BLaER1 treated with 17β-estradiol and CSF1 and Interleukin-3, amounts not matched to agents 10 nM and 100 nM (cell line): ENCODE data around the gene CCR5.
"Not testable (repeated sequence)": the region's sequence is repeated elsewhere in the genome, so short reads cannot be mapped to it uniquely, and the experiment has no call there.

Experiments
- H3K27ac ChIP-seq, 11 experiments: shearing (Covaris generic); formaldehyde crosslinking; 2 replicates each; pipeline ENCODE4 v1.8.1; 2022
- H3K27me3 ChIP-seq, 11 experiments: shearing (Covaris generic); formaldehyde crosslinking; 2 replicates each; pipeline ENCODE4 v1.8.1; 2022
- H3K36me3 ChIP-seq, 11 experiments: shearing (Covaris generic); formaldehyde crosslinking; 2 replicates each; pipeline ENCODE4 v1.8.1; 2022
- H3K4me1 ChIP-seq, 10 experiments: shearing (Covaris generic); formaldehyde crosslinking; 2 replicates each; pipeline ENCODE4 v1.8.1; 2022
- H3K4me2 ChIP-seq, 11 experiments: shearing (Covaris generic); formaldehyde crosslinking; 2 replicates each; pipeline ENCODE4 v1.8.1; 2022
- H3K4me3 ChIP-seq, 10 experiments: shearing (Covaris generic); formaldehyde crosslinking; 2 replicates each; pipeline ENCODE4 v1.8.1; 2022
- H3K9ac ChIP-seq, 11 experiments: shearing (Covaris generic); formaldehyde crosslinking; 2 replicates each; pipeline ENCODE4 v1.8.1; 2022
- H3K9me3 ChIP-seq, 11 experiments: shearing (Covaris generic); formaldehyde crosslinking; replicated peaks in 1 of 11; 2 replicates each; pipeline ENCODE4 v1.8.1; 2022
- H4K20me1 ChIP-seq, 11 experiments: shearing (Covaris generic); formaldehyde crosslinking; 2 replicates each; pipeline ENCODE4 v1.8.1; 2022
- Cebpa-rat ChIP-seq, 11 experiments: shearing (Covaris generic); IDR thresholded peaks; 2 replicates each; pipeline ENCODE4 v1.8.1; 2022

The CCR5 gene

DNA sequence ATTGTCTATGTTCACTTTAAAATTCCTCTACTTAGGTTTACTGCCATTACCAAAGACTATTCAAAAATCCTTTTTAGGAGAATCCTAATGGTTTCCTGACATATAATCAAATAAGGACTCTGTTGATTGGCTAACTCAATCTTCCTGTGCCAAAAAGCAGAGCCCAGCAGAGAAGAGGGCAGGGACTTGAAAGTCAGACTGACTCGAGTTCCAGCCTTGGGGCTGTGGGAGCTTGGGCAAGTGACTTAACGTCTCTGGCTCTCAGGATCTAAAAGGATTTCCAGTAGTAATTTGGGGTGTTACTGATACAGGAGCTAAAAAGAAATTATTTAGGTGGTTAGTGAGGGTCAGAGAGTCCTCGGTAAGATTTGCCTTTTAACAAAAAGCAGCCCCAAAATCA is 10.9 kb downstream of the CCR5 start:
- Histone ChIP-seq H3K4me3 (no peak overlapping the region), H4K20me1 (peaks cover 0 to 6% (median 0%) of the 10 kb centered on the region in 11 experiments; a peak in 2 of 22 replicates), H3K27ac (no peak overlapping the region), H3K9ac (no peak overlapping the region), H3K27me3 (no peaks in the 10 kb centered on the region), H3K4me1 (peaks cover 37 to 96% (median 43%) of the 10 kb centered on the region in 10 experiments), H3K4me2 (peak overlapping the region in 2 of 11 experiments; percentile 71 to 82; a peak in 3 of 22 replicates), H3K9me3 (no peaks in the 10 kb centered on the region; a peak in 1 of 22 replicates), H3K36me3 (peaks cover 0 to 9% (median 0%) of the 10 kb centered on the region in 11 experiments; a peak in 1 of 22 replicates)
- no peak for TF ChIP-seq Cebpa-rat (IDR thresholded peaks at IDR 0.05)

DNA sequence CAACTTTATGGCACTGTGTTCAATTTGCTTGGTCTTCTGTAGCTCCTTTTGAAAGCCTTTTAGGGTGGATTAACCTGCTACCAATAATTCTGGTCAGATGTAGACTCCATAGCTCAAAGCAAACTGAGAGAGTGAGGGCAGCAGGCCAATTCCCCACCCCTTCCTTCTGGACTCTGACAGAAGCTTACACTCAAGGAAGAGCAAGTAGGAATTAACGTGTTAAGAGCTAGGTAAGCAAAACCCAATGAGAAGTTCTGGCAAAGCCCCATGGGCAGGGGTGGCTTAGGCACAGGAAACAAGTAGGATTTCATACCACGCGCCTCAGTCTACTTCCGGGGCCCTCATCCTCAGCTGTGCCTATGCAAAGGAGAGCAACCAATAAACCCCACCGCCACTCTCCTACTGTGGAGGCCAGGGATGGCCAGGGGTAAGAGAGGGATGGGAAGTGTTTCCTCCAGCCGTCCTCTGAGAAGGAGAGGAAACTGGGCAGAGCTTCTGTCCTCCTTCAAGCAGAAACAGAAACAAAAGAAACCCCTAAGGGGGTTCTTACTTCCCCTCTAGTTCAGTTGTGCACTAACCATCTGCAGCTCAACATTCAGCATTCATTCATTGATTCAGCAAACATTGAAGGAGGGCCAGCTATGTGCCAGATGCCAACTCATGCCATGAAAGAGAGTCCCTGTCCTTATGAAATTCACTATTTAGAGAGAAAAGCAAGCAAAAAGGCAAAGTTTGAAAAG is 12.6 kb downstream of the CCR5 start:
- no peaks in the 10 kb centered on the region for H3K36me3 ChIP-seq
- H4K20me1 ChIP-seq = no peaks in the 10 kb centered on the region
- H3K9me3 ChIP-seq = peaks cover 0 to 15% (median 10%) of the 10 kb centered on the region in 11 experiments; a peak in 12 of 22 replicates
- H3K4me1 ChIP-seq = peaks cover 37 to 96% (median 41%) of the 10 kb centered on the region in 10 experiments
- peak overlapping the region; percentile 42 to 82 (median 72); a peak in 21 of 22 replicates for H3K27ac ChIP-seq
- no peaks in the 10 kb centered on the region for H3K27me3 ChIP-seq
- TF ChIP-seq Cebpa-rat (IDR thresholded peaks at IDR 0.05) = no peak
- peak overlapping the region; percentile 67 to 83 (median 76) for H3K4me2 ChIP-seq
- H3K9ac ChIP-seq = peak overlapping the region in 10 of 11 experiments; percentile 9 to 66 (median 21); a peak in 14 of 22 replicates
- peak overlapping the region in 4 of 10 experiments; percentile 4 to 33 (median 6); a peak in 3 of 20 replicates for H3K4me3 ChIP-seq

DNA sequence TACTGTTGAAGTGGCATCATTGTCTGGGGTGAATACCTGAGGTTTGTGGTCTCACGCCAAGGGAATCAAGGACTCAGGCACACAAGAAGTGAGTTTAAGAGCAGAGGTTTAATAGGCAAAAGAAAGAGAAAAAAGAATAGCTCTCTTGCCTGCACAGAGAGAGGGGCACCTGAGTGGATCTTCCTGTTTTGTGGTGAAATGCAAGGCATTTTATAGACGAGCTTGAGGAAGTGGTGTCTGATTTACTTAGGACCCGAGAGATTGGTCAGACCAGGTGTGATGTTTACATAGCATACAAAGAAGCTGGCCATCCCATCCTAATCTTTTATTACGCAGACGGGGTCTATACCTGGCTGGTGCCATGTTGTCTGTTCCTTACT is 13.2 kb downstream of the CCR5 start:
- Histone ChIP-seq H4K20me1 (no peaks in the 10 kb centered on the region), H3K36me3 (no peaks in the 10 kb centered on the region), H3K9me3 (peaks cover 0 to 15% (median 10%) of the 10 kb centered on the region in 11 experiments; a peak in 12 of 22 replicates), H3K4me1 (peaks cover 37 to 98% (median 41%) of the 10 kb centered on the region in 10 experiments), H3K27ac (peak overlapping the region; percentile 42 to 82 (median 72); a peak in 18 of 22 replicates), H3K27me3 (no peaks in the 10 kb centered on the region), H3K9ac (peak overlapping the region in 6 of 11 experiments; percentile 9 to 66 (median 44); a peak in 9 of 22 replicates), H3K4me2 (peak overlapping the region; percentile 67 to 83 (median 76)), H3K4me3 (peak overlapping the region in 2 of 10 experiments; percentile 8 to 33; a peak in 3 of 20 replicates)
- TF ChIP-seq Cebpa-rat (IDR thresholded peaks at IDR 0.05) = no peak

DNA sequence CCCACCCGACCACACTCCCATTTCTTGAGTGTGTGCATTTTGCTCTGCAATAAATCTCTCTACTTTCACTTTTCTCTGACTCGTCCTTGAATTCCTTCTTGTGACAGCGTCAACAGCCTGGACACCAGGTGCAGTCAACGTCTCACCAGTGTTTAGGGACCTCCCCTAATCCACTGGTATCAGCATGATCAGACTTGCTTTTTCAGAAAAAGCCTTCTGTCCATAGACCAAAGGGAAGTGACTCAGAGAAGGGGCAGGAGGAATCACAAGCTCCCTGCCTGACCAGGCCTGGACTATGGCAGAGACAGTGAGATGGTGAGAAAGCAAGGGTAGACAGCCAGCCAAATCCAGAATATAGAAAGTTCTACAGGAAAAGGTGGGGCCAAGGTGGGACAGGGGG is 15.5 kb downstream of the CCR5 start:
- no peaks in the 10 kb centered on the region for H3K27me3 ChIP-seq
- peaks cover 27 to 90% (median 31%) of the 10 kb centered on the region in 10 experiments for H3K4me1 ChIP-seq
- H4K20me1 ChIP-seq = no peaks in the 10 kb centered on the region
- H3K9me3 ChIP-seq = peaks cover 0 to 15% (median 10%) of the 10 kb centered on the region in 11 experiments; a peak in 12 of 22 replicates
- H3K9ac ChIP-seq = peak overlapping the region in 1 of 11 experiments; percentile 32; a peak in 1 of 22 replicates
- H3K36me3 ChIP-seq = no peaks in the 10 kb centered on the region
- H3K4me3 ChIP-seq = no peak overlapping the region
- no peak for TF ChIP-seq Cebpa-rat (IDR thresholded peaks at IDR 0.05)
- peak overlapping the region in 3 of 11 experiments; percentile 11 to 31 (median 23); a peak in 3 of 22 replicates for H3K27ac ChIP-seq
- H3K4me2 ChIP-seq = peak overlapping the region in 4 of 11 experiments; percentile 9 to 82 (median 66); a peak in 7 of 22 replicates

DNA sequence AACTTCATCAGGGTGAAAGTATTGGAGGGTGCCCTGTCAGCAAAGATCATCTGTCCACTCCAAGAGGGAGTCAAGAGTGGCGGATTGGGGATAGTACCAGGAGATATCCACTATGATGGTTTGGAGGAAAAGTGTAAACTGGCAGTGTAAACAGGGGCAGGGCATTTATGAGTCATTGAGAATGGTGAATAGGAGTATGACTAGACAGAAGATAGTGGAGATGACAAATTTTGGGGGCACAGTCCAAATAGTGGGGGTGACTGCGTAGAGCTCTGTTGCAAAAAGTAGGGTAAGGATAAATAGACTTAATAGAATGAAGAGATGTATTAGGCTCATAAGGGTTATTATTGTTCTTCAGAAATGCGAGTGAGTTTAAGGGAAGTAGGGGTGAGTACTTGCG is 18.1 kb downstream of the CCR5 start:
- H3K4me3 ChIP-seq = not testable (repeated sequence)
- peaks cover 0 to 15% (median 10%) of the 10 kb centered on the region in 11 experiments; a peak in 12 of 22 replicates for H3K9me3 ChIP-seq
- peaks cover 13 to 79% (median 20%) of the 10 kb centered on the region in 10 experiments for H3K4me1 ChIP-seq

DNA sequence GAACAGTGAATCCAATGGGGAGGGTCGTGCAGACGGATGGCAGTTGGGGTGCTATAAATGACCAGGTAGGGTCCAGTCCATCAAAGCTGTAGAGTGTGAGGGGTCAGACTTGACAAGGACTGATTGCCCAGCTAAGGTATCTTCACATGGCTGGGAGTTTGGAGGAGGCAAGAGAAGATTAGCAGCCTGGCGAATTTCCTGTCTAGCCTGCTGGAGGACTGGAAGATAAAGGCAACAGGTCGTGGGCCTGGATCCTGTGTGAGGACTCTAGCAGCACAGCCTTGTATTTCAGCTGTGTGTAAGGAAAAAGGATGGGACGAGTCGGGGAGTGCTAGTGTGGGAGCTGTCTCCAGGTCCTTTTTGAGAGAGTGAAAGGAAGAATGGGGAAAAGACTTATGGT is 18.6 kb downstream of the CCR5 start:
- H3K9ac ChIP-seq = no peak overlapping the region
- H3K36me3 ChIP-seq = no peaks in the 10 kb centered on the region
- H3K27me3 ChIP-seq = no peaks in the 10 kb centered on the region
- TF ChIP-seq Cebpa-rat (IDR thresholded peaks at IDR 0.05) = no peak
- peak overlapping the region in 3 of 11 experiments; percentile 33 to 82 (median 72); a peak in 5 of 22 replicates for H3K4me2 ChIP-seq
- no peaks in the 10 kb centered on the region for H4K20me1 ChIP-seq
- peaks cover 0 to 15% (median 10%) of the 10 kb centered on the region in 11 experiments; a peak in 12 of 22 replicates for H3K9me3 ChIP-seq
- H3K4me1 ChIP-seq = peaks cover 8 to 79% (median 15%) of the 10 kb centered on the region in 10 experiments
- no peak overlapping the region for H3K4me3 ChIP-seq
- H3K27ac ChIP-seq = peak overlapping the region in 3 of 11 experiments; percentile 1 to 44 (median 3); a peak in 2 of 22 replicates

More for the DNA sequence above, 18.1 kb downstream of the CCR5 start:
- H3K27me3 ChIP-seq, H3K36me3 ChIP-seq, H4K20me1 ChIP-seq, H3K9ac ChIP-seq: not testable (repeated sequence)
- peak overlapping the region in 3 of 11 experiments; percentile 30 to 63 (median 44); a peak in 3 of 22 replicates for H3K27ac ChIP-seq
- peak overlapping the region in 3 of 11 experiments; percentile 33 to 82 (median 72); a peak in 5 of 22 replicates for H3K4me2 ChIP-seq

DNA sequence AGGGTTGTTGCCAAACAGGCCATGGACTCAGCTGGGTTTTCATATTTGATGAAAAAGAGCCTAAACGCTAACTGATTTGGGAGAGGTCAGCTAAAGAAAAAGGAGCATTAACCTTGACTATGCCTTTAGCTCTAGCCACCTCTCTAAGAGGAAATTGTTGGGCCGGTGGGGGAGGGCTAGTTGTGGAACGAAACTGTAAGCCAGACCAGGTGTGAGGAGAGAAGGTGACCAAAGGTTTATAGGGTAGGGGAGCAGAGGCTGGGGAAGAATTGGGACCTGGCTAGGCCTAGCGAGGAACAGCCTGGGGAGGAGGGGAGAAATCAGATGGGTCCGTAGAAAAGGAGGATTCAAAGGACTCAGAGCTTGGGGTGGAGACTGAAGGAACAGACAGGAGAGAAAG is 20.8 kb downstream of the CCR5 start:
- H4K20me1 ChIP-seq, H3K27ac ChIP-seq, H3K27me3 ChIP-seq, H3K9ac ChIP-seq, H3K4me3 ChIP-seq, H3K36me3 ChIP-seq: not testable (repeated sequence)
- Histone ChIP-seq H3K9me3 (peaks cover 0 to 15% (median 10%) of the 10 kb centered on the region in 11 experiments; a peak in 11 of 22 replicates), H3K4me2 (peak overlapping the region in 1 of 11 experiments; percentile 94; a peak in 1 of 22 replicates), H3K4me1 (peaks cover 5 to 79% (median 13%) of the 10 kb centered on the region in 10 experiments; a peak in 18 of 20 replicates)

DNA sequence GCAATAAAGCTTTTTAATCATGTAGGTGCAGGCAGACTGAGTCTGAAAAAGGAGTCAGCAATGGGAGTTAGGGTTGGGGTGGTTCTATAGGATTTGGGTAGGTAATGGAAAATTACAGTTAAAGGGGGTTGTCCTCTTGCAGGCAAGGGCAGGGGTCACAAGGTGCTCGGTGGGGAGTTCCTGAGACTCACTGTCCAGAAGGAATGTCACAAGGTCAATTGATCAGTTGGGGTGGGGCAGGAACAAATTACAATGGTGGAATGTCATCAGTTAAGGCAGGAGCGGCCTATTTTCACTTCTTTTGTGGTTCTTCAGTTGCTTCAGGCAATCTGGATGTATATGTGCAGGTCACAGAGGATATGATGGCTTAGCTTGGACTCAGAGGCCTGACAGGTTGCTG is 22.3 kb downstream of the CCR5 start:
- TF ChIP-seq Cebpa-rat (IDR thresholded peaks at IDR 0.05) = no peak
- H3K4me3 ChIP-seq = no peak overlapping the region
- H3K36me3 ChIP-seq = no peaks in the 10 kb centered on the region
- H3K4me2 ChIP-seq = peak overlapping the region in 2 of 11 experiments; percentile 85 to 94; a peak in 4 of 22 replicates
- peaks cover 6 to 78% (median 15%) of the 10 kb centered on the region in 10 experiments; a peak in 18 of 20 replicates for H3K4me1 ChIP-seq
- H3K27ac ChIP-seq = no peak overlapping the region
- no peaks in the 10 kb centered on the region for H4K20me1 ChIP-seq
- H3K9ac ChIP-seq = no peak overlapping the region
- H3K27me3 ChIP-seq = no peaks in the 10 kb centered on the region
- H3K9me3 ChIP-seq = peaks cover 0 to 4% (median under 1%) of the 10 kb centered on the region in 11 experiments; a peak in 8 of 22 replicates
